Non-pigmented ciliary epithelial cell (primary cell): ENCODE results near the gene CARD11.

Experiments used
- DNase-seq: peaks from one replicate; pipeline ENCODE4 v3.0.0-alpha.2; 2010; ENCODE audit warnings: low read depth

The CARD11 gene

GRCh38 chr7:2981103-2981480, 62.6 kb downstream of the CARD11 start:
- no peak for DNase-seq

- DNase-seq, result no peak
Measured at GRCh38 chr7:2980401-2981102, 63.1 kb downstream of the CARD11 start.

GRCh38 chr7:2979951-2980350, 63.7 kb downstream of the CARD11 start:
- DNase-seq, result no peak

GRCh38 chr7:2979201-2979631, 64.5 kb downstream of the CARD11 start:
- no peak for DNase-seq

- DNase-seq, result no peak
Measured at GRCh38 chr7:2978408-2978807, 65.3 kb downstream of the CARD11 start.

- no peak for DNase-seq
Measured at GRCh38 chr7:2975821-2976371, 67.8 kb downstream of the CARD11 start.

GRCh38 chr7:2974093-2974819, 69.4 kb downstream of the CARD11 start:
- DNase-seq, result no peak

- no peak for DNase-seq
Measured at GRCh38 chr7:2972835-2973161, 70.9 kb downstream of the CARD11 start.

GRCh38 chr7:2971914-2972834, 71.5 kb downstream of the CARD11 start:
- DNase-seq, result no peak

- no peak for DNase-seq
Measured at GRCh38 chr7:2970861-2971260, 72.8 kb downstream of the CARD11 start.

GRCh38 chr7:2970307-2970664, 73.4 kb downstream of the CARD11 start:
- no peak for DNase-seq

- no peak for DNase-seq
Measured at GRCh38 chr7:2969398-2970306, 74.0 kb downstream of the CARD11 start.

- no peak for DNase-seq
Measured at GRCh38 chr7:2968616-2969397, 74.9 kb downstream of the CARD11 start.

- DNase-seq, result no peak
Measured at GRCh38 chr7:2968176-2968575, 75.5 kb downstream of the CARD11 start.

- no peak for DNase-seq
Measured at GRCh38 chr7:2967705-2968104, 76.0 kb downstream of the CARD11 start.

- DNase-seq, result no peak
Measured at GRCh38 chr7:2967253-2967652, 76.4 kb downstream of the CARD11 start.

GRCh38 chr7:2966466-2967078, 77.1 kb downstream of the CARD11 start:
- DNase-seq, result no peak

- no peak for DNase-seq
Measured at GRCh38 chr7:2965745-2966270, 77.9 kb downstream of the CARD11 start.

- DNase-seq, result no peak
Measured at GRCh38 chr7:2965301-2965700, 78.4 kb downstream of the CARD11 start.

- no peak for DNase-seq
Measured at GRCh38 chr7:2964208-2964607, 79.5 kb downstream of the CARD11 start.
